Ishikawa (cell line): ENCODE data around the gene DHRS9.

Experiments
- CEBPB ChIP-seq: IDR thresholded peaks from 2 replicates; pipeline ENCODE4 v1.6.1; 2012
- CREB1 ChIP-seq: IDR thresholded peaks from 2 replicates; pipeline ENCODE4 v1.6.1; 2012; ENCODE audit warnings: low read depth
- EGR1 ChIP-seq: IDR thresholded peaks from 2 replicates; pipeline ENCODE4 v1.6.1; 2012
- EP300 ChIP-seq: IDR thresholded peaks from 2 replicates; pipeline ENCODE4 v1.6.1; 2012; ENCODE audit warnings: borderline replicate concordance
- FOXM1 ChIP-seq: IDR thresholded peaks from 2 replicates; pipeline ENCODE4 v1.6.1; 2012; ENCODE audit warnings: low read depth, borderline replicate concordance
- NFIC ChIP-seq: IDR thresholded peaks from 2 replicates; pipeline ENCODE4 v1.6.1; 2012
- RAD21 ChIP-seq: IDR thresholded peaks from 2 replicates; pipeline ENCODE4 v1.6.1; 2012; ENCODE audit warnings: low read depth
- TAF1 ChIP-seq: IDR thresholded peaks from 2 replicates; pipeline ENCODE4 v1.6.1; 2012; ENCODE audit warnings: low read depth, mild to moderate bottlenecking
- TCF12 ChIP-seq: IDR thresholded peaks from 2 replicates; pipeline ENCODE4 v1.6.1; 2012; ENCODE audit warnings: low read depth
- TEAD4 ChIP-seq: IDR thresholded peaks from 2 replicates; pipeline ENCODE4 v1.6.1; 2012
- YY1 ChIP-seq: IDR thresholded peaks from 2 replicates; pipeline ENCODE4 v1.6.1; 2012; ENCODE audit warnings: low read depth
- ZBTB7A ChIP-seq: IDR thresholded peaks from 2 replicates; pipeline ENCODE4 v1.6.1; 2012; ENCODE audit warnings: low read depth
- TF ChIP-seq, protein P1 (sequence below): IDR thresholded peaks from 2 replicates; pipeline ENCODE4 v1.6.1; 2012; ENCODE audit warnings: low read depth, mild to moderate bottlenecking
- TF ChIP-seq, protein P2 (sequence below): IDR thresholded peaks from 2 replicates; pipeline ENCODE4 v1.6.1; 2012
- TF ChIP-seq, protein P3 (sequence below): IDR thresholded peaks from 2 replicates; pipeline ENCODE4 v1.6.1; 2012

DHRS9 gene

DNA sequence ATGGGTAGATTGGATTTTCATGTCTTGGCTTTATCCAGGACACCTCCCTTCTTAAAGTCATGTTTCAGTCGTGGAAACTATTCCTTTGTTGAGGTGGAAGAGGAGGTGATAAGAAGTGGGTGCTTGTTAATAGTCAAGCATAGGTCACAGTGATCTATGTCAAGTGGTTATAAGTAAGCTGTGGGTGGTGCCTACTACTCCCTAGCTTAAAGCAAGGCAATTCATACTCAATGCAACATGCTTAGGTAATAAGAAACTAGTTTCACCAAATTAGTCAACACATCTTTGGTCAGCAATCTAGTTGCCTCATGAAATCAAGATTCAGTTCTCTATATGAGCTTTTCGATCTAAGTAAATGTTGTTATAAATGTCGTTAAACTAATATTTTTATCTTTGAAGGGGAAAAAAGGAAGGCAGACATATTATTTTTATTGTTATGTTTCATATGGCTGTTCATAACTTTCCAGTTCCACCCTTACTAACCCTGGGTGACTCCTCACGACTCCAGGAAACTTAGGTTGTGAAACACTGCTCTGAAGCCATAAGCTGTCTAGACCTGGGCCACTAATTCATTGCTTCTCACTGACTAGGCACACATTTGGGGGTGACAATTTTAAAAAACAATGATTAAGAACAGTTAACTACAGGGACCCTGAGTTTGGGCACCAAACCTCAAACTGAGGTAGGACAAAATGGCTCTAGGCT lies 32.5 kb upstream of the DHRS9 start:
- TF ChIP-seq CREB1 (no peak), RAD21 (no peak), CEBPB (no peak), NFIC (no peak), FOXM1 (no peak), TCF12 (no peak), YY1 (no peak), TAF1 (no peak), ZBTB7A (no peak), TEAD4 (no peak), EGR1 (no peak), EP300 (no peak)
- TF ChIP-seq, protein P1, sequence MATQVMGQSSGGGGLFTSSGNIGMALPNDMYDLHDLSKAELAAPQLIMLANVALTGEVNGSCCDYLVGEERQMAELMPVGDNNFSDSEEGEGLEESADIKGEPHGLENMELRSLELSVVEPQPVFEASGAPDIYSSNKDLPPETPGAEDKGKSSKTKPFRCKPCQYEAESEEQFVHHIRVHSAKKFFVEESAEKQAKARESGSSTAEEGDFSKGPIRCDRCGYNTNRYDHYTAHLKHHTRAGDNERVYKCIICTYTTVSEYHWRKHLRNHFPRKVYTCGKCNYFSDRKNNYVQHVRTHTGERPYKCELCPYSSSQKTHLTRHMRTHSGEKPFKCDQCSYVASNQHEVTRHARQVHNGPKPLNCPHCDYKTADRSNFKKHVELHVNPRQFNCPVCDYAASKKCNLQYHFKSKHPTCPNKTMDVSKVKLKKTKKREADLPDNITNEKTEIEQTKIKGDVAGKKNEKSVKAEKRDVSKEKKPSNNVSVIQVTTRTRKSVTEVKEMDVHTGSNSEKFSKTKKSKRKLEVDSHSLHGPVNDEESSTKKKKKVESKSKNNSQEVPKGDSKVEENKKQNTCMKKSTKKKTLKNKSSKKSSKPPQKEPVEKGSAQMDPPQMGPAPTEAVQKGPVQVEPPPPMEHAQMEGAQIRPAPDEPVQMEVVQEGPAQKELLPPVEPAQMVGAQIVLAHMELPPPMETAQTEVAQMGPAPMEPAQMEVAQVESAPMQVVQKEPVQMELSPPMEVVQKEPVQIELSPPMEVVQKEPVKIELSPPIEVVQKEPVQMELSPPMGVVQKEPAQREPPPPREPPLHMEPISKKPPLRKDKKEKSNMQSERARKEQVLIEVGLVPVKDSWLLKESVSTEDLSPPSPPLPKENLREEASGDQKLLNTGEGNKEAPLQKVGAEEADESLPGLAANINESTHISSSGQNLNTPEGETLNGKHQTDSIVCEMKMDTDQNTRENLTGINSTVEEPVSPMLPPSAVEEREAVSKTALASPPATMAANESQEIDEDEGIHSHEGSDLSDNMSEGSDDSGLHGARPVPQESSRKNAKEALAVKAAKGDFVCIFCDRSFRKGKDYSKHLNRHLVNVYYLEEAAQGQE = no peak
- TF ChIP-seq, protein P2, sequence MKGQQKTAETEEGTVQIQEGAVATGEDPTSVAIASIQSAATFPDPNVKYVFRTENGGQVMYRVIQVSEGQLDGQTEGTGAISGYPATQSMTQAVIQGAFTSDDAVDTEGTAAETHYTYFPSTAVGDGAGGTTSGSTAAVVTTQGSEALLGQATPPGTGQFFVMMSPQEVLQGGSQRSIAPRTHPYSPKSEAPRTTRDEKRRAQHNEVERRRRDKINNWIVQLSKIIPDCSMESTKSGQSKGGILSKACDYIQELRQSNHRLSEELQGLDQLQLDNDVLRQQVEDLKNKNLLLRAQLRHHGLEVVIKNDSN = no peak

DNA sequence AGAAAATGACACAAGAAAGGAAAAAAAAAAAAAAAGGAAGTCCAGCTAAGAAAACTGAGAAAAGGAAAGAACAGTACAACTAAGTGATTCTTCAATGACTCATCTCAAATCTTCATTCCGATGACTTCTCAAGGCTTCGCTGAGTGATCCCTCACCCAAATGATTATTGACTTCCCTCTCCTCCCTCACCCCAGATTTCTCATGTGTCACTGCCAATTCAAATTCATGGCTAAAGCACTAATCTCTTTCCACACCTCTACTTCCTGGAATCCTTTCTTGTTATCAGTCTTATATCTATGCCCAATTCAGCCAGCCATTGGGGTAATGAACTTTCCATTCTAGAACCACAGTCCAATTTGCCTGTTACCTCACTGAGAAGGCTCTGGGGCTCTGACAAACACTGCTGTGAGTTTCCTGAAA lies 31.0 kb upstream of the DHRS9 start:
- no peak for TF ChIP-seq TAF1
- no peak for TF ChIP-seq YY1
- no peak for TF ChIP-seq TCF12

DNA sequence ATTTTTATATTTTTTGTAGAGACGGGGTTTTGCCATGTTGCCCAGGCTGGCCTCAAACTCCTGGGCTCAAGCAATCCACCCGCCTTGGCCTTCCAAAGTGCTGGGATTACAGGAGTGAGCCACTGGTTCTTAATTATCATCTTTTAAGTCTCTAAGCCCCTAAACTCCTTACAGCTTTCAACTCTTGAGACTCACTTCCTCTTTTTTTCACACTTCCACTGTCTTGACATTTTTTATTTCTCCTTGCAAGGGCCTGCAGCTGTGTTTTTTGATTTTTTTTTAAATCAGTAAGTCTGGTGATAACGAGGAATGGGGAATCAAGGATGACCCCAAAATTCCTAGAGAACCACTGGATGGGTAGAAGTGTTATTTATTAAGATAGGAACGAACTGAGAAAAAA lies 29.7 kb upstream of the DHRS9 start:
- TF ChIP-seq TAF1 (no peak), CEBPB (no peak), NFIC (no peak), EGR1 (no peak), FOXM1 (no peak), YY1 (no peak), TCF12 (no peak)
- TF ChIP-seq, protein P3, sequence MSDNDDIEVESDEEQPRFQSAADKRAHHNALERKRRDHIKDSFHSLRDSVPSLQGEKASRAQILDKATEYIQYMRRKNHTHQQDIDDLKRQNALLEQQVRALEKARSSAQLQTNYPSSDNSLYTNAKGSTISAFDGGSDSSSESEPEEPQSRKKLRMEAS = no peak
- TF ChIP-seq, protein P1 = no peak

DNA sequence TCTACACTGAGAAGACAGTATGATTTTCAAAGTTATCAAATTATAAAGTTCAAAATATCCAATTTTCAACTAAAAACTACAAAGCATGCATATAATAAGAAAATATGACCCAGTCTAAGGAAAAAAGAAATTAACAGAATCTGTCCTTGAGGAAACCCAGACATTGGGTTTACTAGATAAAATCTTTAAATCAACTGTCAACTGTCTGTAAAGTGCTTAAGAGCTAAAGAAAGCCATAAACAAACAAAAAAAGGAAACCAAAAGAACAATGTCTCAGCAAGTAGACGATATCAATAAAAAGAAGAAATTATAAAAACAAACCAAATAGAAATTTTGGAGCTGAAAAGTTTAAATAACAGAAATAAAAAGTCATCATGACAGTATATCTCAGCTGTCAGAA lies 27.8 kb upstream of the DHRS9 start:
- TF ChIP-seq TAF1 = no peak
- TF ChIP-seq, protein P2 = no peak
- no peak for TF ChIP-seq CEBPB
- no peak for TF ChIP-seq TCF12
- no peak for TF ChIP-seq NFIC
- TF ChIP-seq CREB1 = no peak
- no peak for TF ChIP-seq RAD21
- no peak for TF ChIP-seq YY1
- TF ChIP-seq, protein P3 = no peak
- TF ChIP-seq EGR1 = no peak
- TF ChIP-seq, protein P1 = no peak
- TF ChIP-seq TEAD4 = no peak
- no peak for TF ChIP-seq FOXM1
- TF ChIP-seq EP300 = no peak
- TF ChIP-seq ZBTB7A = no peak

DNA sequence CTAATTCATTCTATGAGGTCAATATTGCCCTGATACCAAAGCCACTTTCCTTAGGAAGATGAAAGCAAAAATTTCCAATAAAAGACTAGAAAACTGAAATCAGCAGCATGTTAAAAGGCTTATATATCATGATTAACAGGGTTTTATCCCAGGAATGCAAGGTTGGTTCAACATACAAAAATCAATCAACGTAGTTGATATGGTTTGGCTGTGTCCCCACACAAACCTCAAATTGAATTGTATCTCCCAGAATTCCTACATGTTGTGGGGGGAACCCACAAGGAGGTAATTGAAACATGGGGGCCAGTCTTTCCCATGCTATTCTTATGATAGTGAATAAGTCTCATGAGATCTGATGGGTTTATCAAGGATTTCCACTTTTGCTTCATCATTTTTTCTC lies 26.5 kb upstream of the DHRS9 start:
- no peak for TF ChIP-seq TAF1
